H1 (cell line): ENCODE results near the gene SMAP2. TPM values are rescaled to one million over a fixed set of nuclear protein-coding genes. Genes with fewer than 3 reads are reported as not detected.

Experiments used
- CEBPB ChIP-seq: IDR thresholded peaks from 2 replicates; pipeline ENCODE4 v1.6.1; 2012; ENCODE audit warnings: low read depth, low read length
- polyA plus RNA-seq, 7 experiments: library from polyadenylated mRNA; depleted of rRNA in 3 of 7; stranded (reverse) in 5 of 7; unstranded in 2 of 7; fragments of >200 nt in 5 of 7; fragments of 200-250 nt in 2 of 7; gene quantifications; 1 replicate in 5 of 7; 2 replicates in 1 of 7; 4 replicates in 1 of 7; pipeline versions ENCODE4 v1.2.1 to v1.2.3, GENCODE V29; 2011 to 2013; ENCODE audit warnings: missing spikeins in 2 of 7, mixed read lengths in 2 of 7
- total RNA-seq: library from RNA; stranded (reverse); fragmentation: NEBNext Ultra II Directional; extraction: Animal tissue kit (Norgen Biotek cat#: 25700); gene quantifications from 2 replicates; pipeline ENCODE4 v1.2.1, GENCODE V29; 2021

SMAP2 gene
- total and polyA plus RNA-seq, 2 of the 8 experiments (the other 6 are each of a cell fraction or from before 2014, with no cell fraction given), result 4.3 to 5.5 TPM

DNA sequence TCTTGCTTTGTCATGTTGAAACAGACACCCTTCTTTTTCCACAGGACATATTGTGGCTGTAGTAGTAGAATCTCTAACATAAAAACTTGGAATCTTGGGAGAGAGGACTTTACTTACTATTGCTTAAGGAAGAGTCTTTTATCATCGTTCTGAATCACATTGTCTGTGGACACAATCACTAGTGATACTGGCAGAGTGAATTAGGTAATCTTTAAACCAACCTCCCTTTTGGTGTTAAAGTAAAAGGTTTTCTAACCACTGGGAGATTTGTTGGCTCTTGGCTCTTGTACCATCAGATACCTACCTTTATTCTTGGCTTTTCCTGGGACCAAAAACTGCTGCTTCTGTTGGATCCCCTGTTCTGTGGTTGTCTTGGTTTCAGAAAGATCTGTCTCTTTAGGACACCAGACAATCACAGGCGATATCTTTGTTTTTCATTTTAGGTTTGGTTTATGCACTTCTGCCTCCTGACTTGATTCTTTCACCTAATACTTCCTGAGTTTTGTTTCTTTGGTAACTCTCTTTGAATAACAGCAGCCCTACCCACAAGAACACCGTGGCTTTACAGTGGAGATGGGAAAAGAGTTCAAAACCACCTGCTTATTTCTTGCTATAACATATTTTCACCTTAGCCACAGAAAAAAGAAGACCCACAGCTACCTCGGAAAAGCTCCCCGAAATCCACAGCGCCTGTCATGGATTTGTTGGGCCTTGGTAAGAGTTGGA is 40.2 kb downstream of the SMAP2 start (continued):
- no peak for TF ChIP-seq CEBPB
